SK-N-SH (cell line): ENCODE measurements around the gene HSD17B4. TPM values are rescaled to one million over a fixed set of nuclear protein-coding genes. Genes with fewer than 3 reads are reported as not detected.
"Not testable (repeated sequence)": the region's sequence is repeated elsewhere in the genome, so short reads cannot be mapped to it uniquely, and the experiment has no call there.

Experiments used
- CTCF ChIA-PET: fragments of 300-600, 350-600 bp; formaldehyde crosslinking; extraction: SDS; loops from one replicate; lab custom pipeline; 2021; lab: Yijun Ruan, JAX
- POLR2A ChIA-PET: fragments of 350-600 bp; sonication (Branson Sonifier 250); formaldehyde crosslinking; extraction: SDS; loops from one replicate; lab custom pipeline; 2020; ENCODE audit warnings: antibody characterized with exemption, inconsistent platforms; lab: Yijun Ruan, JAX
- DNase-seq: peaks from one replicate; pipeline ENCODE4 v3.0.0; 2012
- H2AFZ ChIP-seq: fragments of 200-600 bp; sonication (generic); 2 replicates; pipeline ENCODE4 v1.8.1; 2016; ENCODE audit warnings: antibody characterized with exemption, mild to moderate bottlenecking, low read depth
- H3F3A ChIP-seq: fragments of 200-600 bp; sonication (generic); replicated peaks from 2 replicates; pipeline ENCODE3; 2016; ENCODE audit warnings: antibody characterized with exemption, mild to moderate bottlenecking; ENCODE audit not compliant: insufficient read depth
- H3K27ac ChIP-seq, 2 experiments: fragments of 200-500 bp in 1 of 2; fragments of 200-600 bp in 1 of 2; sonication (Bioruptor generic) in 1 of 2; sonication (generic), shearing (Covaris generic) in 1 of 2; 2 replicates each; pipeline versions ENCODE4 v1.5.1 to v1.6.1; 2014 to 2016; ENCODE audit warnings: low read depth in 2 of 2, inconsistent platforms in 1 of 2, low read length in 1 of 2, mild to moderate bottlenecking in 1 of 2, mixed read lengths in 1 of 2
- H3K27me3 ChIP-seq: fragments of 200-600 bp; sonication (generic), shearing (Covaris generic); 2 replicates; pipeline ENCODE4 v1.6.1; 2016; ENCODE audit warnings: mixed run types; ENCODE audit not compliant: insufficient read depth
- H3K36me3 ChIP-seq, 2 experiments: fragments of 200-500 bp in 1 of 2; fragments of 200-600 bp in 1 of 2; sonication (Bioruptor generic) in 1 of 2; sonication (generic) in 1 of 2; replicated peaks in 1 of 2; 2 replicates each; pipeline versions ENCODE3 to v1.5.1; 2014 to 2016; ENCODE audit warnings: low read length in 1 of 2, mild to moderate bottlenecking in 1 of 2; ENCODE audit not compliant: insufficient read depth in 2 of 2, control insufficient read depth in 1 of 2
- H3K4me1 ChIP-seq, 2 experiments: fragments of 200-500 bp in 1 of 2; fragments of 200-600 bp in 1 of 2; sonication (Bioruptor generic) in 1 of 2; sonication (generic), shearing (Covaris generic) in 1 of 2; 2 replicates each; pipeline versions ENCODE4 v1.5.1 to v1.6.1; 2014 to 2016; ENCODE audit warnings: low read depth in 1 of 2, low read length in 1 of 2, mixed run types in 1 of 2; ENCODE audit not compliant: insufficient read depth in 2 of 2, control insufficient read depth in 1 of 2
- H3K4me2 ChIP-seq: fragments of 200-600 bp; sonication (generic), shearing (Covaris generic); 2 replicates; pipeline ENCODE4 v1.6.1; 2017; ENCODE audit warnings: mixed run types
- H3K4me3 ChIP-seq, 2 experiments: fragments of 200-500 bp in 1 of 2; fragments of 200-600 bp in 1 of 2; sonication (Bioruptor generic) in 1 of 2; sonication (generic), shearing (Covaris generic) in 1 of 2; 2 replicates each; pipeline versions ENCODE4 v1.5.1 to v1.8.1; 2014 to 2016; ENCODE audit warnings: low read depth in 2 of 2, inconsistent platforms in 1 of 2, low read length in 1 of 2, mild to moderate bottlenecking in 1 of 2, mixed read lengths in 1 of 2, moderate library complexity in 1 of 2
- H3K79me2 ChIP-seq: fragments of 200-600 bp; sonication (generic); 2 replicates; pipeline ENCODE4 v1.8.1; 2017; ENCODE audit warnings: mild to moderate bottlenecking; ENCODE audit not compliant: insufficient read depth
- H3K9ac ChIP-seq: fragments of 200-600 bp; sonication (generic); 2 replicates; pipeline ENCODE4 v1.6.1; 2017; ENCODE audit warnings: mixed run types
- H3K9me2 ChIP-seq: fragments of 200-600 bp; sonication (generic); 2 replicates; pipeline ENCODE4 v1.6.1; 2017; ENCODE audit warnings: mixed run types
- H3K9me3 ChIP-seq: fragments of 200-600 bp; sonication (generic); 2 replicates; pipeline ENCODE4 v1.6.1; 2017; ENCODE audit warnings: mixed run types, mild to moderate bottlenecking, moderate library complexity
- H4K20me1 ChIP-seq: fragments of 200-600 bp; sonication (generic); 2 replicates; pipeline ENCODE4 v1.6.1; 2017; ENCODE audit warnings: mild to moderate bottlenecking, mixed run types; ENCODE audit not compliant: insufficient read depth
- ELF1 ChIP-seq: IDR thresholded peaks from 2 replicates; pipeline ENCODE4 v1.4.0; 2012
- GABPA ChIP-seq: IDR thresholded peaks from 2 replicates; pipeline ENCODE4 v1.4.0; 2012; ENCODE audit warnings: low read depth, mild to moderate bottlenecking
- GATA2 ChIP-seq: sonication (generic); formaldehyde crosslinking; IDR thresholded peaks from 2 replicates; pipeline ENCODE4 v1.5.0; 2020; ENCODE audit warnings: mild to moderate bottlenecking, missing genetic modification reagents
- MXI1 ChIP-seq: IDR thresholded peaks from 2 replicates; pipeline ENCODE4 v1.6.1; 2012; ENCODE audit warnings: mild to moderate bottlenecking, low read depth, low read length, improper control_type of control experiment
- NFIC ChIP-seq: IDR thresholded peaks from 2 replicates; pipeline ENCODE4 v1.4.0; 2012; ENCODE audit warnings: borderline replicate concordance
- NRF1 ChIP-seq: IDR thresholded peaks from 2 replicates; pipeline ENCODE4 v1.6.1; 2012; ENCODE audit warnings: low read depth, mild to moderate bottlenecking, low read length
- POLR2AphosphoS5 ChIP-seq: IDR thresholded peaks from 2 replicates; pipeline ENCODE4 v1.6.1; 2012; ENCODE audit warnings: low read depth, low read length
- SIN3A ChIP-seq: IDR thresholded peaks from 2 replicates; pipeline ENCODE4 v1.6.1; 2012; ENCODE audit warnings: low read depth, mild to moderate bottlenecking, low read length, moderate library complexity, borderline replicate concordance
- TEAD4 ChIP-seq: IDR thresholded peaks from 2 replicates; pipeline ENCODE4 v1.4.0; 2012; ENCODE audit warnings: mild to moderate bottlenecking, borderline replicate concordance; ENCODE audit not compliant: insufficient read depth
- WGBS: methylation state at CpG from one replicate; pipeline ENCODE4 v1.1.6; 2017; ENCODE audit warnings: low lambda C conversion rate; 5-methylcytosine and 5-hydroxymethylcytosine counted together
- polyA plus RNA-seq, 3 experiments: library from polyadenylated mRNA; depleted of rRNA; stranded (reverse); fragments of >200 nt; gene quantifications; 2 replicates each; pipeline ENCODE4 v1.2.3, GENCODE V29; 2012

Gene HSD17B4
- polyA plus RNA-seq, 1 of the 3 experiments (the other 2 are of a cell fraction) = 119 TPM

DNA sequence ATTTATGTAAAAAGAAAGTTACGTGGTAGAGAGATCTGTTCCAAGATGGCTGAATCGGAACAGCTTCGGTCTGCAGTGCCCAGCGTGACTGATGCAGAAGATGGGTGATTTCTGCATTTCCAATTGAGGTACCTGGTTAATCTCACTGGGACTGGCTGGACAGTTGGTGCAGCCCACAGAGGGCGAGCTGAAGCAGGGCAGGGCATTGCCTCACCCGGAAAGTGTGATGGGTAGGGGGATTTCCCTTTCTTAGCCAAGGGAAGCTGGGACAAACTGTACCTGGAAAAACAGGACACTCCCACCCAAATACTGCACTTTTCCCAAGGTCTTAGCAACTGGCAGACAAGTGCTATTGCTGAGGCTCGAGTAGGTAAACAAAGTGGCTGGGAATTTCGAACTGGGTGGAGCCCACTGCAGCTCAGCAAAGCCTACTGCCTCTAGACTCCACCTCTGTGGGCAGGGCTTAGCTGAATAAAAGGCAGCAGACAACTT is 13.1 kb upstream of the HSD17B4 start:
- WGBS = 45% methylated on average over 8 of the region's 8 CpGs
- Histone ChIP-seq H2AFZ (no peak overlapping the region), H3K79me2 (no peaks in the 10 kb centered on the region), H3K4me1 (no peaks in the 10 kb centered on the region), H3K27ac (no peak overlapping the region), H3F3A (no peaks in the 10 kb centered on the region), H3K27me3 (no peaks in the 10 kb centered on the region), H3K4me2 (no peak overlapping the region), H4K20me1 (no peaks in the 10 kb centered on the region), H3K36me3 (no peaks in the 10 kb centered on the region), H3K4me3 (no peak overlapping the region; a peak in 1 of 4 replicates), H3K9ac (no peak overlapping the region), H3K9me3 (no peaks in the 10 kb centered on the region), H3K9me2 (no peaks in the 10 kb centered on the region)
- DNase-seq = no peak
- CTCF ChIA-PET = interaction anchor here (1.3 to 1.7 kb wide), 2 partner anchors 13 kb away, joined by 3 to 4 read pairs; partner anchors contain the start of gene HSD17B4
- no peak for TF ChIP-seq NRF1
- TF ChIP-seq TEAD4 = no peak
- no peak for TF ChIP-seq GABPA
- TF ChIP-seq GATA2 (CRISPR knock-in tag) = no peak
- TF ChIP-seq MXI1 = no peak
- TF ChIP-seq POLR2AphosphoS5 = no peak
- TF ChIP-seq ELF1 = no peak
- TF ChIP-seq NFIC = no peak
- no peak for TF ChIP-seq SIN3A
- POLR2A ChIA-PET = no interaction called here

DNA sequence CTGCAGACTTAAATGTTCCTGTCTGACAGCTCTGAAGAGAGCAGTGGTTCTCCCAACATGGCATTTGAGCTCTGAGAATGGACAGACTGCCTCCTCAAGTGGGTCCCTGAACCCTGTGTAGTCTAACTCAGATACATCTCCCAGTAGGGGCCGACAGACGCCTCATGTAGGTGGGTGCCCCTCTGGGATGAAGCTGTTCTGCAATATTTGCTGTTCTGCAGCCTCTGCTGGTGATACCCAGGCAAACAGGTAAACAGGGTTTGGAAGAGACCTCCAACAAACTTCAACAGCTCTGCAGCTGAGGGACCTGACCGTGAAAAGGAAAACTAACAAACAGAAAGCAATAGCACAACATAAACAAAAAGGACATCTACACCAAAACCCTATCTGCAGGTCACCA is 12.7 kb upstream of the HSD17B4 start:
- DNase-seq, H3K9ac ChIP-seq, H3K4me2 ChIP-seq, H3K9me3 ChIP-seq, H3K27me3 ChIP-seq, H3K79me2 ChIP-seq, H3K4me1 ChIP-seq, H3F3A ChIP-seq, H3K36me3 ChIP-seq, H3K4me3 ChIP-seq, POLR2A ChIA-PET, H4K20me1 ChIP-seq, H3K27ac ChIP-seq, H3K9me2 ChIP-seq, H2AFZ ChIP-seq: not testable (repeated sequence)
- 63% methylated on average over 3 of the region's 3 CpGs for WGBS
- CTCF ChIA-PET = interaction anchor here (1.3 kb wide), 1 partner anchor 12 kb away, joined by 3 read pairs; the partner anchor contains the start of gene HSD17B4

DNA sequence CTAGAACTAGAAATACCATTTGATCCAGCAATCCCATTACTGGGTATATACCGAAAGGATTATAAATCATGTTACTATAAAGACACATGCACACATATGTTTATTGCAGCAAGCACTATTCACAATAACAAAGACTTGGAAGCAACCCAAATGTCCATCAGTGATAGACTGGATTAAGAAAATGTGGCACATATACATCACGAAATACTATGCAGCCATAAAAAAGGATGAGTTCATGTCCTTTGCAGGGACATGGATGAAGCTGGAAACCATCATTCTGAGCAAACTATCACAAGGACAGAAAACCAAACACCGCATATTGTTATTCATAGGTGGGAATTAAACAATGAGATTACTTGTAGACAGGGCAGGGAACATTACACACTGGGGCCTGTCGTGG is 7.7 kb upstream of the HSD17B4 start:
- POLR2A ChIA-PET, H3K79me2 ChIP-seq, H3K9ac ChIP-seq, H3K36me3 ChIP-seq, H4K20me1 ChIP-seq, CTCF ChIA-PET, H3K9me3 ChIP-seq, H3K27me3 ChIP-seq, H2AFZ ChIP-seq, H3K4me1 ChIP-seq, H3K4me3 ChIP-seq, H3F3A ChIP-seq, H3K4me2 ChIP-seq, DNase-seq, H3K27ac ChIP-seq, H3K9me2 ChIP-seq: not testable (repeated sequence)
- whole genome bisulfite sequencing = 67% methylated on average over 4 of the region's 4 CpGs
